ENCODE data around the gene STIP1. TPM values are rescaled to one million over a fixed set of nuclear protein-coding genes. Genes with fewer than 3 reads are reported as not detected.

Gene STIP1
- total RNA-seq, 1 donor from 2014 or later: 110 TPM

GRCh38 chr11:64198511-64198910 lies 12.5 kb downstream of the STIP1 start:
- Histone ChIP-seq H3K4me1 (no peaks in the 10 kb centered on the region), H3K27ac (no peak overlapping the region), H3K4me3 (no peak overlapping the region), H3K9me3 (no peaks in the 10 kb centered on the region), H3K36me3 (peaks cover 100% of the 10 kb centered on the region), H3K27me3 (no peaks in the 10 kb centered on the region)
- intact Hi-C loops (cut with DNase I): no loop called here
- ATAC-seq: no peak
- TF ChIP-seq CTCF (IDR thresholded peaks at IDR 0.05): no peak
- no peak for DNase-seq

DNA sequence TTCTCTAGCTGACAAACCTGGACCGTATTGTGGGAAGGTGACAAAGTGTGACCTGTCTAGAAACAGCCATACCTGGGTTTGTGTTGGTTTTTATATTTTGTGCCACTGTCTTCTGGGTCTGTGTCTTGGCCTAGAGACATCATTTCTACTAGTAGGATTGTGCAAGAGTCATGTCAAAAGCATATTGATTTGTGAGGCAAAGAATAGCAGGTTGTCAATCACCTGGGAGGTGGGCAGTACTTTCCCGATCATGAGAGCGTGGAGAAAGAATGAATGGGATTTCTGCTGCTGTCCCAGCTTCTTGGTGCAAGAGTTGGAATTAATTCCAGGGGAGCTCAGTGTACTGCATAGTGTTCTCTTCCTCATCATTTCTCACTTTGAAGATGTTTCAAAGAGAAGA lies 15.6 kb downstream of the STIP1 start:
- TF ChIP-seq CTCF (IDR thresholded peaks at IDR 0.05): no peak
- intact Hi-C loops (cut with DNase I): loop anchor here (5.0 kb wide), 1 partner anchor 101 kb away; the partner anchor contains the start of gene CATSPERZ
- Histone ChIP-seq H3K4me3 (no peak overlapping the region), H3K4me1 (peaks cover 22% of the 10 kb centered on the region), H3K36me3 (peaks cover 78% of the 10 kb centered on the region), H3K27me3 (no peaks in the 10 kb centered on the region), H3K9me3 (no peaks in the 10 kb centered on the region), H3K27ac (no peak overlapping the region)
- ATAC-seq (no peak), DNase-seq (no peak)

DNA sequence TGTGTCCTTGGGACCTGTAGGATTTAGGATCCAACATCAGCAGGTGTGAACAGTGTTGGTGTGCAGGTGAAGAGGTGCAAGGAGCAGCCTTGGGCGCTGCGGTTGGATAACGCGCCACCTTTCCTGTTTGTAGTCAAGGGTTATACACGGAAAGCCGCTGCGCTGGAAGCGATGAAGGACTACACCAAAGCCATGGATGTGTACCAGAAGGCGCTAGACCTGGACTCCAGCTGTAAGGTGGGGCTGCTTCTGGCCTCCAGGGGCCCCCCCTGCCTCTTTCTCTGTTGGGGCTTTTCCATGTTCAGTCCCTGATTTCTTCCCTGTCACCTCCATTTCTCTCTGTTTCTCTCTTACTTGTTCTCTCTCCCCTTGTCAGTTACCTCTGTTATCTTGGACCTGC lies 17.0 kb downstream of the STIP1 start:
- intact Hi-C loops (cut with DNase I): loop anchor here (5.0 kb wide), 1 partner anchor 99 kb away; the partner anchor contains the start of gene CATSPERZ
- Histone ChIP-seq H3K4me1 (peaks cover 36% of the 10 kb centered on the region), H3K27ac (no peak overlapping the region), H3K9me3 (no peaks in the 10 kb centered on the region), H3K36me3 (peaks cover 63% of the 10 kb centered on the region), H3K27me3 (no peaks in the 10 kb centered on the region), H3K4me3 (no peak overlapping the region)
- ATAC-seq: no peak
- TF ChIP-seq CTCF (IDR thresholded peaks at IDR 0.05): no peak
- no peak for DNase-seq

DNA sequence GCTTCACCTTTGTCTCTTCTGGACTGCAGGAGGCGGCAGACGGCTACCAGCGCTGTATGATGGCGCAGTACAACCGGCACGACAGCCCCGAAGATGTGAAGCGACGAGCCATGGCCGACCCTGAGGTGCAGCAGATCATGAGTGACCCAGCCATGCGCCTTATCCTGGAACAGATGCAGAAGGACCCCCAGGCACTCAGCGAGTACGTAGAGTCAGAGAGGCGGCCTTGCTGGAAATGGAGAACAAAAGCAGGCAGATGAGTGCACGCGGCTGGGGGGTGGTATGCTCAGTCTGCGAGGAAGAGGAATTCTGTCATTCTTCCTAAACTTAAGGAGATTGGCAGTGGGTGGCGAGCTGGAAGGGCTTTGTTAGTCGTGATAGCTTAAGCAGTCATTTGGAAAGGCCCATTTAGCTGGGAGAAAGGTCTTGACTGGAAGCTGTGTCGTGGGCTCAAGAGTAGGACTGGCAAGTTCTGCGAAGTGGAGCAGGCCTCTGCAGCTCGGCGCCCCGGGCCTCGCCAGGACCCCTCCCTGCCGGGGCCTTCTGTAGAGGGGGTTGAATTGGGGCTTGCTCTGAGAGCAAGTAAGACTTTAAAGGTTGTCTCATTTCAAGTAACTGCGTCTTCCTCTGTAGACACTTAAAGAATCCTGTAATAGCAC lies 17.6 kb downstream of the STIP1 start:
- ATAC-seq (no peak), DNase-seq (no peak)
- Histone ChIP-seq H3K27ac (no peak overlapping the region), H3K9me3 (no peaks in the 10 kb centered on the region), H3K27me3 (no peaks in the 10 kb centered on the region), H3K4me1 (peaks cover 42% of the 10 kb centered on the region), H3K4me3 (no peak overlapping the region), H3K36me3 (peaks cover 58% of the 10 kb centered on the region)
- TF ChIP-seq CTCF (IDR thresholded peaks at IDR 0.05): no peak
- intact Hi-C loops (cut with DNase I): loop anchor here (5.0 kb wide), 1 partner anchor 99 kb away; the partner anchor contains the start of gene CATSPERZ

- TF ChIP-seq CTCF (IDR thresholded peaks at IDR 0.05): no peak
Measured at GRCh38 chr11:64204080-64204440, 18.1 kb downstream of the STIP1 start.

More at GRCh38 chr11:64204080-64204440, 18.1 kb downstream of the STIP1 start:
- ATAC-seq (no peak), DNase-seq (no peak)
- intact Hi-C loops (cut with DNase I): loop anchor here (5.0 kb wide), 1 partner anchor 98 kb away; the partner anchor contains the start of gene CATSPERZ
- no peaks in the 10 kb centered on the region for H3K9me3 ChIP-seq
- peaks cover 53% of the 10 kb centered on the region for H3K36me3 ChIP-seq
- H3K27me3 ChIP-seq: no peaks in the 10 kb centered on the region
- no peak overlapping the region for H3K27ac ChIP-seq
- no peak overlapping the region for H3K4me3 ChIP-seq
- peaks cover 47% of the 10 kb centered on the region for H3K4me1 ChIP-seq

Measured in upper lobe of right lung (tissue), 1 donor.